ENCODE measurements around the gene NR2F2. TPM values are rescaled to one million over a fixed set of nuclear protein-coding genes. Genes with fewer than 3 reads are reported as not detected.

The NR2F2 gene
- not detected for total RNA-seq

- no peak for DNase-seq
Measured at GRCh38 chr15:96330450-96331143, at the start of gene NR2F2. TSS of gene NR2F2 (plus strand) at chr15:96330700. CDS start at chr15:96332106, 1,406 bp downstream.

DNA sequence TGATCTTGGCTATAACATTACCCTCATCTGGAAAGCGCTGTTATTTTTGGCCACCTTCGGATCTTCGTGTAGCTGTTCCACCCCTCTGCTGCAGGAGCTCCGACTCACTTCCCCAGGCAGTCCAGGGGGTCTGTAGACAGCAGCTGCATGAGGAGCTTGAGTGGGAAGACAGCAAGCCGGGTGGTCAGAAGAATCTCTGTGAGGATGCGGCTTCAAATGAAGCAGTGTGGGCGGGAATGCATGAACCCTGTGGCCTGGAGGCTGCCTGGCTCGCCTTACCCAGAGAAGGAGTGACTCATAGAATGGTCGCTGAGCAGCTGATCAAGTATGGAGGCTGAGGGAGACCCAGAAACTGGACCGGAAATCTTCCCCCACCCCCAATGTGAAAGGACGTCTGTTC, 45.2 kb upstream of the NR2F2 start:
- DNase-seq = no peak

DNA sequence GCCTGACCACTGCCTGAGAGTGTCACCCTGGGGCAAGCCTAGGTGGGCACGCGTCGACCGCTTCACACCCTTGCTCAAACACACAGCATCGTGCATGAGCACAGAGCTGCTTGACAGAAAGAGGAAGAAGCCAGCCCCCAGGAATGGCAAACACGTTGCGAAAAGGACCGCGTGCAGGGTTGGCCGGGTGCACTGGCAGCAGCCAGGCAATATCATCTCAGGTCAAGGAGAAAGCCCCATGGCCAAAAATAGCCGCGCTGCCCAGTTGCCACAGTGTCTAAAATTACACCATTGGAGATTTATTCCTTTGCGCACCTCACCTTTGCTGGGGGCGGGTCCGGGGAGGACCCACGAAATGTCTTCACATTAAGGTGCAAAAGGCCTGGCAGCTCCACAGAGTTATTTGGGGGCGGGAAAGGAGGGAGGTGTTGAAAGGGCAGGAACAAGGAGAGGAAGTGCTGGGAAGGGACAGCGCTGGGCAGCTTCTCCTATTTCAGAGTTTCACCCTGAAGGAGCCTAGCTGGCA, 44.7 kb upstream of the NR2F2 start:
- no peak for DNase-seq

- no peak for DNase-seq
Measured at GRCh38 chr15:96290679-96291078, 39.8 kb upstream of the NR2F2 start.

DNA sequence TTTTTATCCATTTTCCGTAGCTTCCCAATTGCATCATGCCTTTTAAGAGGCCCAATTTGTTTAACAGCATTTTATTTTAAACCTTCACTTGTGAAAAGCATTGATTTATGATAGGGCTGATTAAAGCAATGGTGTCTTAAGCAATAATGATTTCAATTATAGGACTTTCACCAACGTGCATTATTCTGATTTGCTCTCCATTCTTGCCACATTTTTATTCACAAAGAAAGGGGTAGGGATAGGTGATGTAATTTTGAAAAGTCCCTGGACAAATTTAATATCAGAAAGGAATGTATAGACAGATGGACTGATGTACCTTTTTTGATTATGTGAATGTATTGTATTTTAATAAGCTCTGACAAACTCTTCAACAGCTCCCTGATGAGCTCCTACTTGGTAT, 37.9 kb upstream of the NR2F2 start:
- DNase-seq = no peak

GRCh38 chr15:96293441-96293840, 37.1 kb upstream of the NR2F2 start:
- DNase-seq = no peak

GRCh38 chr15:96294766-96295165, 35.7 kb upstream of the NR2F2 start:
- no peak for DNase-seq

DNA sequence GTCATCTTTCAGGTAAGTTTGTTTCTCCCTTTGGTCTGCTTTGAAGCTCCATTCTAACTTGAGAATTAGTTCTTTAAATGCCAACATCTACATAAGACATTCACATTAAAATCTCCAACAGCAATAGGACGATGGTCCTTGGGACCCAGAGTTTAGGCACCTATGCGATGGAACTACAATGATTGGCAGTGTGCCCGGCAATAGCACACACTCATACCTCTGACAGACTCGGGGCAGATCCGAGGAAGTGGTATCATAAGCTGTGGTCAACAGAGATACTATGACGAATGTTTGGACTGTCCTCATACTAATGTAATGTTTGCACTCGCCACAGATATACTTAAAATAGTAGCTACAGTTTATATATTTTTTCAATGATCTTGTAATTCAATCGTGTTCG, 34.2 kb upstream of the NR2F2 start:
- DNase-seq = no peak

DNA sequence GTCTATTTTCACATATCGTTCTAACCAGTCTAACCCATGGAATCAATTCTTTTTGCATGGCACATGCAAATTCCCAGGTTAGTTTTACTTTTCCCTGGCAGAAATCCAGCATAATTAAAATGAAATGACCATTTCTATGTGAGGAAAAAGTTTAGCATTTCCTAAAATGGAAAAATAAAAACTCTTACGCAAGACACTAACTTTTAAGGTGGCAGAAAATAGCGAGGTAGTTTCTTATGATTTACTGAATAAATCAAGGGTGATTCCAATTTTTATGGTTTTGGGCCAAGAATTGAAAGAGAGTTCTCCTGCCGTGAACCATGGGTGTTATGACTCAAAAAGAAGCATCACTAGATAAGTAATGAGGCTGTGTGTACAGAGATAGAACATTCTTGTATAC, 32.7 kb upstream of the NR2F2 start:
- DNase-seq = no peak

GRCh38 chr15:96298217-96298616, 32.3 kb upstream of the NR2F2 start:
- no peak for DNase-seq

- no peak for DNase-seq
Measured at GRCh38 chr15:96300836-96301235, 29.7 kb upstream of the NR2F2 start.

- no peak for DNase-seq
Measured at GRCh38 chr15:96303503-96304056, 26.9 kb upstream of the NR2F2 start.

DNA sequence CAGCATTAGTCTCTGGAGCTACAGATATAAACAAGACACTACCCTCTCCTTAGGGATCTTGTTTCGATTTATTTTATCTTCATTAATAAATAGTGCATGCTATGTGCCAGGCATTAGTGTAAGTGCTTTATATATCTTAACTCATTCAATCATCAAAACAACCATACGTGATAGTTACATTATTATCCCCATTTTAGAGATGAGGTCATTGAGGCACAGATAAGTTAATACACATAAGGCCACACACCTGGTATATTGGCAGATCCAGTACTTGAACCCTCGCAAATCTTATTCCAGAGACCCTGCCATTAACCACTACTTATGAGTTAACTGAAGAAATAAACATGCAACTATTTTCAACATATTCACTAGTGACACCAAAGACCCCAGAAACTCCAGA, 25.7 kb upstream of the NR2F2 start:
- DNase-seq = no peak

- no peak for DNase-seq
Measured at GRCh38 chr15:96306321-96306720, 24.2 kb upstream of the NR2F2 start.

DNA sequence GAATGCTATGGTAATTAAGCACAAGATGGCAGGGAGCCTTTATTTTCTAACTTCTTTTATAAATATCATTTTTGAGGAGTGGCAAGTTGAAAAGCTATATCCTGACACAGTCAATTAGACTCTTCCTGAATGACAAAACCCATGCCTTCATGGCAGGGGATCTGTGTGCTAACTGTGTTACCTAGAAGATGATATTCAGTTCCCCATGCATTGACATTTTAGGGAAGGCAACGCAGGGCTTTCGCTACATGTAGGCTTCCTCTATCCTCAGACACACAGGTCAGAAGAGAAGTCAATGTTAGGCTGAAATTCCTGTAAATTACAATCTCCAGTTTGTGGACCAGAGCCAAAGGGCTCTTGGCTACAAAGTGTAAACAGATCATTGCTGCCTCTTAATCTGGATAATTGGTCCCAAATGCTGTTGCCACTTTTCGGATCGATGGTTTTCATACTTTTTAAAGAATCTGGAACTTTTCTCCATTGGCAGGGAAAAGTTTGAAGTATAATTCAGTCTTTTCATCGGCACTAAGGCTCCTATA, 22.6 kb upstream of the NR2F2 start:
- no peak for DNase-seq

DNA sequence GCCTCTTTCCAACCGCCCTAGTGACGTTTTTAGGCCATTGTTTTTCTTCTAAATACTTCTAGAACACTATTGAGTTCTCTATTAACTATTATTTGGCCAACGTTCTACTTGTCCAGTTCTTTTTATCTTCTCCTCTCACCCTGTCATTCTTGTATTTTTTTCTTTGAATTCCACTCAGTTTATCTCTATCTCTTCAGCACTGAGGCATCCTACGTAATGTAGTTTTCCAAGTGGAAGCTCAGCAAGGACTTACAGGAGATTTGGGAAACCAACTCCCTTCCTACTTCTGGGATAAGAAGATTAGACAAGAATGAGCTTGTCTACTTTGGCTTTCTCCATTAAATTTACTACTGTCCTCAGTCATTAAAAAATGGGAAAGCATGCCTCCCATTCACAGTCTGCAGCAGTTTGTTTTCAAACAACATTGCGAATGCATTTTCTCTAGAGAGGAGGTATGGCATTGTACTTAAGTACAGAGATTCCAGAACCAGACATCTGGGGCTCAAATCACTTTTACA, 21.3 kb upstream of the NR2F2 start:
- no peak for DNase-seq

- DNase-seq = no peak
Measured at GRCh38 chr15:96311256-96311955, 19.1 kb upstream of the NR2F2 start.

DNA sequence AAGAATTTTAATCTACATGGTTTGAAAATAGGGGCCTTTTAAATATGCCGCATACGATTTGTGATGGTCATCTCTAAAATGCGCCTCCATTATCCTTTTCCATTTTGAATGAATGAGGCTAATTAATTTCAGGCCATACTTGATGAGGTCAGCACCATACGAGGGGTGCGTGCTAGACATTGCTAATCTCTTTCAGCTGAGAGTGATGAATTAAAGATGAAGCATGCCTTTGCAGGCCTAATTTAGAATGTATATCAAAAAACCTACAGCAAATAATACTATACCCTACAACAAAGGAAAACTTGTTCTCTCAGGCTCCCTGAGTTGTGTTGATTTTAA, 18.6 kb upstream of the NR2F2 start:
- no peak for DNase-seq

GRCh38 chr15:96312641-96313335, 17.7 kb upstream of the NR2F2 start:
- DNase-seq = no peak

GRCh38 chr15:96314518-96314917, 16.0 kb upstream of the NR2F2 start:
- no peak for DNase-seq

DNA sequence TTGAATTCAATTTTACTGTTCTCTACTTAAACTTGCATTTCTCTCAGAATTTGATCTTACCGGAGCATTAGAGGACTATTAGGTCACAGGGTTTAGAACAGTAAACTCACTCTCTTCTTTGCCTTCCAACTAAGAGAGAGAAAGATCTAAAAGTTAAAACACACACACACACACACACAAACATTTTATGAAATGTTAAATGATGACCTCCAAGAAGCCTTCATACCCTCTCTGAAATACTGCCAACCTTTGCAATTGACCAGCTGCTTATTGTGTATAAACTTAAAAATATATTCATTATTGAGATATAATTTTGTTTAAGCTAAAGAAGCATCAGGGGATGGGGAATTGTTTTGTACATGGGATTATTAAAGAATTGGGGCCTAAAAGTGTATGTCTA, 15.5 kb upstream of the NR2F2 start:
- DNase-seq = no peak

DNA sequence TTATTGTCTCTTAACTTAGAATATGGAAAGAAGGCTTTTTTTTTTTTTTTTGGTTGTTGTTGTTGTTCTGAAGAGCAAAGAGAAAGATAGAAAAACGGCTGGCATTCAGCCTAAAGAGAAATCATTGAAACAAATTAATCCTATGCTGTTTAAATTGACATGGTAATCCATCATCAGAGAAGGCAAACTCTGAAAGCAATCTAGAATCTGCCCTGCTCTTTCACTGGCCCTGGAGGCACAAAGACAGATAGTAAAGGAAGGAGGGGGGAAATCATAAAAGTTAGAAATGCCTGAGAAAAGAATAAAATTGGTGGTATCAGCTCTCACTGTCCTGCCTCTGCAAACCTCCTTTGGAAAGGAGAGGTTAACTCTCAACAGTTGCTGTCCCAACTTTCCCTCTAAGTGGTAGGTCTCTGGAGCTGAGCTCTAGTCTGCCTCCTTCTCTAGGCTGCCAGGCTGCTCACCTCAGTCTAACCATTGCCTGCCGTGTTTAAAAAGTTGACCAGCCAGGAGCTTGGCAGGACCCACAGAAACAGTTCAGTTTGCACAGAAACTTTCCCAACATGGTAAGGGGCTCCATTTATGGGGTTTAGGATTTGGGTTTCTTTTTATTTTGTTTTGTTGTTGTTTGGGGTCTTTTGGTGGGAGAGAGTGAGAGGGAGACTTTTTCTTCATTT, 13.4 kb upstream of the NR2F2 start:
- no peak for DNase-seq

All from effector CD4-positive, alpha-beta T cell (primary cell).